SK-N-SH (cell line): Measurements from ENCODE around the gene KRTAP9-3. TPM values are rescaled to one million over a fixed set of nuclear protein-coding genes. Genes with fewer than 3 reads are reported as not detected.

Source experiments
- CTCF ChIA-PET: fragments of 300-600, 350-600 bp; formaldehyde crosslinking; extraction: SDS; loops from one replicate; lab custom pipeline; 2021; lab: Yijun Ruan, JAX
- POLR2A ChIA-PET: fragments of 350-600 bp; sonication (Branson Sonifier 250); formaldehyde crosslinking; extraction: SDS; loops from one replicate; lab custom pipeline; 2020; ENCODE audit warnings: antibody characterized with exemption, inconsistent platforms; lab: Yijun Ruan, JAX
- DNase-seq: peaks from one replicate; pipeline ENCODE4 v3.0.0; 2012
- H2AFZ ChIP-seq: fragments of 200-600 bp; sonication (generic); 2 replicates; pipeline ENCODE4 v1.8.1; 2016; ENCODE audit warnings: antibody characterized with exemption, mild to moderate bottlenecking, low read depth
- H3F3A ChIP-seq: fragments of 200-600 bp; sonication (generic); replicated peaks from 2 replicates; pipeline ENCODE3; 2016; ENCODE audit warnings: antibody characterized with exemption, mild to moderate bottlenecking; ENCODE audit not compliant: insufficient read depth
- H3K27ac ChIP-seq, 2 experiments: fragments of 200-500 bp in 1 of 2; fragments of 200-600 bp in 1 of 2; sonication (Bioruptor generic) in 1 of 2; sonication (generic), shearing (Covaris generic) in 1 of 2; 2 replicates each; pipeline versions ENCODE4 v1.5.1 to v1.6.1; 2014 to 2016; ENCODE audit warnings: low read depth in 2 of 2, inconsistent platforms in 1 of 2, low read length in 1 of 2, mild to moderate bottlenecking in 1 of 2, mixed read lengths in 1 of 2
- H3K27me3 ChIP-seq: fragments of 200-600 bp; sonication (generic), shearing (Covaris generic); 2 replicates; pipeline ENCODE4 v1.6.1; 2016; ENCODE audit warnings: mixed run types; ENCODE audit not compliant: insufficient read depth
- H3K36me3 ChIP-seq, 2 experiments: fragments of 200-500 bp in 1 of 2; fragments of 200-600 bp in 1 of 2; sonication (Bioruptor generic) in 1 of 2; sonication (generic) in 1 of 2; replicated peaks in 1 of 2; 2 replicates each; pipeline versions ENCODE3 to v1.5.1; 2014 to 2016; ENCODE audit warnings: low read length in 1 of 2, mild to moderate bottlenecking in 1 of 2; ENCODE audit not compliant: insufficient read depth in 2 of 2, control insufficient read depth in 1 of 2
- H3K4me1 ChIP-seq, 2 experiments: fragments of 200-500 bp in 1 of 2; fragments of 200-600 bp in 1 of 2; sonication (Bioruptor generic) in 1 of 2; sonication (generic), shearing (Covaris generic) in 1 of 2; 2 replicates each; pipeline versions ENCODE4 v1.5.1 to v1.6.1; 2014 to 2016; ENCODE audit warnings: low read depth in 1 of 2, low read length in 1 of 2, mixed run types in 1 of 2; ENCODE audit not compliant: insufficient read depth in 2 of 2, control insufficient read depth in 1 of 2
- H3K4me2 ChIP-seq: fragments of 200-600 bp; sonication (generic), shearing (Covaris generic); 2 replicates; pipeline ENCODE4 v1.6.1; 2017; ENCODE audit warnings: mixed run types
- H3K4me3 ChIP-seq, 2 experiments: fragments of 200-500 bp in 1 of 2; fragments of 200-600 bp in 1 of 2; sonication (Bioruptor generic) in 1 of 2; sonication (generic), shearing (Covaris generic) in 1 of 2; 2 replicates each; pipeline versions ENCODE4 v1.5.1 to v1.8.1; 2014 to 2016; ENCODE audit warnings: low read depth in 2 of 2, inconsistent platforms in 1 of 2, low read length in 1 of 2, mild to moderate bottlenecking in 1 of 2, mixed read lengths in 1 of 2, moderate library complexity in 1 of 2
- H3K79me2 ChIP-seq: fragments of 200-600 bp; sonication (generic); 2 replicates; pipeline ENCODE4 v1.8.1; 2017; ENCODE audit warnings: mild to moderate bottlenecking; ENCODE audit not compliant: insufficient read depth
- H3K9ac ChIP-seq: fragments of 200-600 bp; sonication (generic); 2 replicates; pipeline ENCODE4 v1.6.1; 2017; ENCODE audit warnings: mixed run types
- H3K9me2 ChIP-seq: fragments of 200-600 bp; sonication (generic); 2 replicates; pipeline ENCODE4 v1.6.1; 2017; ENCODE audit warnings: mixed run types
- H3K9me3 ChIP-seq: fragments of 200-600 bp; sonication (generic); 2 replicates; pipeline ENCODE4 v1.6.1; 2017; ENCODE audit warnings: mixed run types, mild to moderate bottlenecking, moderate library complexity
- H4K20me1 ChIP-seq: fragments of 200-600 bp; sonication (generic); 2 replicates; pipeline ENCODE4 v1.6.1; 2017; ENCODE audit warnings: mild to moderate bottlenecking, mixed run types; ENCODE audit not compliant: insufficient read depth
- CHD2 ChIP-seq: fragments of 150-350 bp; IDR thresholded peaks from 2 replicates; pipeline ENCODE4 v1.6.1; 2018; ENCODE audit warnings: low read length; ENCODE audit not compliant: partially characterized antibody
- CTCF ChIP-seq: fragments of 200-600 bp; sonication (generic); IDR thresholded peaks from 2 replicates; pipeline ENCODE4 v1.6.1; 2017; ENCODE audit warnings: antibody characterized with exemption, mild to moderate bottlenecking, moderate library complexity
- FOSL2 ChIP-seq: IDR thresholded peaks from 2 replicates; pipeline ENCODE4 v1.4.0; 2012; ENCODE audit warnings: low read depth, mild to moderate bottlenecking, moderate library complexity, borderline replicate concordance
- GABPA ChIP-seq: IDR thresholded peaks from 2 replicates; pipeline ENCODE4 v1.4.0; 2012; ENCODE audit warnings: low read depth, mild to moderate bottlenecking
- MAX ChIP-seq: IDR thresholded peaks from 2 replicates; pipeline ENCODE4 v1.4.0; 2012; ENCODE audit warnings: low read depth
- NFIC ChIP-seq: IDR thresholded peaks from 2 replicates; pipeline ENCODE4 v1.4.0; 2012; ENCODE audit warnings: borderline replicate concordance
- NRF1 ChIP-seq: IDR thresholded peaks from 2 replicates; pipeline ENCODE4 v1.6.1; 2012; ENCODE audit warnings: low read depth, mild to moderate bottlenecking, low read length
- PBX3 ChIP-seq: IDR thresholded peaks from 2 replicates; pipeline ENCODE4; 2012
- POLR2AphosphoS5 ChIP-seq: IDR thresholded peaks from 2 replicates; pipeline ENCODE4 v1.6.1; 2012; ENCODE audit warnings: low read depth, low read length
- RFX5 ChIP-seq: IDR thresholded peaks from 2 replicates; pipeline ENCODE4 v1.6.1; 2012; ENCODE audit warnings: mild to moderate bottlenecking, improper control_type of control experiment, low read length
- RXRA ChIP-seq: IDR thresholded peaks from 2 replicates; pipeline ENCODE4 v1.4.0; 2012; ENCODE audit warnings: low read depth, mild to moderate bottlenecking, borderline replicate concordance
- SIN3A ChIP-seq: IDR thresholded peaks from 2 replicates; pipeline ENCODE4 v1.6.1; 2012; ENCODE audit warnings: low read depth, mild to moderate bottlenecking, low read length, moderate library complexity, borderline replicate concordance
- TAF1 ChIP-seq: IDR thresholded peaks from 2 replicates; pipeline ENCODE4 v1.6.1; 2012; ENCODE audit warnings: low read depth, mild to moderate bottlenecking, low read length, moderate library complexity, borderline replicate concordance
- TCF12 ChIP-seq: IDR thresholded peaks from 2 replicates; pipeline ENCODE4 v1.4.0; 2012
- TEAD4 ChIP-seq: IDR thresholded peaks from 2 replicates; pipeline ENCODE4 v1.4.0; 2012; ENCODE audit warnings: mild to moderate bottlenecking, borderline replicate concordance; ENCODE audit not compliant: insufficient read depth
- YY1 ChIP-seq: IDR thresholded peaks from 2 replicates; pipeline ENCODE4 v1.4.0; 2012; ENCODE audit warnings: low read depth, mild to moderate bottlenecking
- ZBTB33 ChIP-seq: IDR thresholded peaks from 2 replicates; pipeline ENCODE4 v1.4.0; 2012; ENCODE audit warnings: low read depth, borderline replicate concordance
- WGBS: methylation state at CpG from one replicate; pipeline ENCODE4 v1.1.6; 2017; ENCODE audit warnings: low lambda C conversion rate; 5-methylcytosine and 5-hydroxymethylcytosine counted together
- polyA plus RNA-seq, 3 experiments: library from polyadenylated mRNA; depleted of rRNA; stranded (reverse); fragments of >200 nt; gene quantifications; 2 replicates each; pipeline ENCODE4 v1.2.3, GENCODE V29; 2012

KRTAP9-3 gene
- polyA plus RNA-seq, 1 of the 3 experiments (the other 2 are of a cell fraction) = not detected

- ChIA-PET POLR2A (no interaction called here), CTCF (no interaction called here)
- WGBS = 18% methylated on average over 1 of the region's 1 CpG
- H3K4me2 ChIP-seq = no peak overlapping the region
- H3K4me3 ChIP-seq = no peak overlapping the region
- no peaks in the 10 kb centered on the region for H3K9me3 ChIP-seq
- H3K9ac ChIP-seq = no peak overlapping the region
- H3K36me3 ChIP-seq = no peaks in the 10 kb centered on the region
- no peak for DNase-seq
- H3K4me1 ChIP-seq = no peaks in the 10 kb centered on the region
- no peaks in the 10 kb centered on the region for H3K9me2 ChIP-seq
- no peak overlapping the region for H3K27ac ChIP-seq
- H2AFZ ChIP-seq = no peak overlapping the region
- no peaks in the 10 kb centered on the region for H3K79me2 ChIP-seq
- no peak for TF ChIP-seq TCF12
- TF ChIP-seq RFX5 = no peak
- TF ChIP-seq NFIC = no peak
- no peak for TF ChIP-seq RXRA
- TF ChIP-seq CTCF = no peak
- TF ChIP-seq PBX3 = no peak
- no peak for TF ChIP-seq TEAD4
- TF ChIP-seq MAX = no peak
- no peak for TF ChIP-seq POLR2AphosphoS5
- TF ChIP-seq ZBTB33 = no peak
- TF ChIP-seq YY1 = no peak
- TF ChIP-seq CHD2 = no peak
- no peak for TF ChIP-seq TAF1
- no peak for TF ChIP-seq NRF1
- no peak for TF ChIP-seq GABPA
- no peak for TF ChIP-seq FOSL2
- no peak for TF ChIP-seq SIN3A
- H3K27me3 ChIP-seq = peaks cover 44% of the 10 kb centered on the region; the same call in 1 of the 2 replicates
- H4K20me1 ChIP-seq = no peaks in the 10 kb centered on the region
- H3F3A ChIP-seq = no peaks in the 10 kb centered on the region
Measured at GRCh38 chr17:41215681-41216080, 16.6 kb upstream of the KRTAP9-3 start.
